ENCODE results near the gene TFF2.
A peak's percentile ranks its signal among the peaks of the same experiment; 100 is the strongest.

TFF2 gene

DNA sequence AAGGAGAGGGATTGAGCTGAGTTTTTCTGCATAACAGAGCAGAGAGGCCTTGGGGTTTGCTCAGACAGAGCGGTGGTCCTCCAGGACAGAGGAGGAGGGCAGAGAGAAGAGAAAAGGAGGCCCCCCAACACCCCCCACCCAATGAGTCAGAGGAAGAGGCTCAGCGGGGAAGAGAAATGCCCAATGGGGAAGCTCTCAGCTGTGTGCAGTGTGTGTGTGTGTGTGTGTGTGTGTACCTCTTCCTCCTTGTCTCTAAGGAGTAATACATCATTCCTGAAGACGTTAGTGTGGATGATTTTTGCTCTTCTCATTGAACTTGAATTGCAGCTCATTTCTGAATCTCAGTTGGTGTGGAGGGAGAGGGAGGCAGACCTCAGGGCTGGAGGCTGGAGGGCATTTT, 36.4 kb upstream of the TFF2 start:
- Histone ChIP-seq H3K4me3 (ENCODE audit: low read depth in 1 of 2, low read length in 1 of 2) (peak overlapping the region in 1 of 2 experiments; percentile 41), H3K9me3 (no peaks in the 10 kb centered on the region), H3K4me1 (ENCODE audit: control insufficient read depth in 1 of 2, insufficient read depth in 1 of 2, low read depth in 1 of 2, low read length in 1 of 2) (peaks cover 20 to 51% of the 10 kb centered on the region in 2 experiments), H3K27me3 (no peaks in the 10 kb centered on the region), H3K36me3 (no peaks in the 10 kb centered on the region), H3K27ac (no peak overlapping the region)
- TF ChIP-seq, protein P1, sequence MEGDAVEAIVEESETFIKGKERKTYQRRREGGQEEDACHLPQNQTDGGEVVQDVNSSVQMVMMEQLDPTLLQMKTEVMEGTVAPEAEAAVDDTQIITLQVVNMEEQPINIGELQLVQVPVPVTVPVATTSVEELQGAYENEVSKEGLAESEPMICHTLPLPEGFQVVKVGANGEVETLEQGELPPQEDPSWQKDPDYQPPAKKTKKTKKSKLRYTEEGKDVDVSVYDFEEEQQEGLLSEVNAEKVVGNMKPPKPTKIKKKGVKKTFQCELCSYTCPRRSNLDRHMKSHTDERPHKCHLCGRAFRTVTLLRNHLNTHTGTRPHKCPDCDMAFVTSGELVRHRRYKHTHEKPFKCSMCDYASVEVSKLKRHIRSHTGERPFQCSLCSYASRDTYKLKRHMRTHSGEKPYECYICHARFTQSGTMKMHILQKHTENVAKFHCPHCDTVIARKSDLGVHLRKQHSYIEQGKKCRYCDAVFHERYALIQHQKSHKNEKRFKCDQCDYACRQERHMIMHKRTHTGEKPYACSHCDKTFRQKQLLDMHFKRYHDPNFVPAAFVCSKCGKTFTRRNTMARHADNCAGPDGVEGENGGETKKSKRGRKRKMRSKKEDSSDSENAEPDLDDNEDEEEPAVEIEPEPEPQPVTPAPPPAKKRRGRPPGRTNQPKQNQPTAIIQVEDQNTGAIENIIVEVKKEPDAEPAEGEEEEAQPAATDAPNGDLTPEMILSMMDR (IDR thresholded peaks at IDR 0.05): no peak

DNA sequence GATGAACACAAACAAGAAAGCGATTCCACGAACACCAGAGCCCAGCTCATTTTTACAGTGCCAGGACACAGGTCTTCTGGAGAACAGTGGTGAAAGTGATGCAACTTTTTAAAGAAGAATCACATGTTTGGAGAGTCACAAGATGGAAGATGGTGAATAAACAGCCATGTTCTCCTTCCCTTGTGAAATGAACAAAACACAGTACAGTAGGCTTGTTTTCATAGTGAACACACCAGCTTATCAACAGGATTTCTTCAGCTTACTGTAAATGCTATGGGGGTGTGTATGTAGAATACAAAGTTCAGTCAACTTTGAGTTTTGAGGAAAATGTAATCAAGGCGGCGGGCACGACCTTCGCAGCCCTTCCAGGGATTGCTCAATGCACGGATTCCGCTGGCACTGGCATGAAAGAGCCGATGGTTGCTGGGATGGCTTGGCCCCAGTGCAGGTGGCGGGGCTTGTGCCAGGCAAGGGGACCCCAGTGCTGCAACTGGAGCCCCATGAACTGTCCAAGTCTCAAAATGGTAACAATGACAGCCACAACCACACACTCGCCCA, 35.3 kb upstream of the TFF2 start:
- TF ChIP-seq, protein P1 (IDR thresholded peaks at IDR 0.05): no peak
- H3K36me3 ChIP-seq: no peaks in the 10 kb centered on the region
- H3K4me1 ChIP-seq (ENCODE audit: control insufficient read depth in 1 of 2, insufficient read depth in 1 of 2, low read depth in 1 of 2, low read length in 1 of 2): peaks cover 20 to 52% of the 10 kb centered on the region in 2 experiments
- H3K27ac ChIP-seq: peak overlapping the region; percentile 67
- no peaks in the 10 kb centered on the region for H3K27me3 ChIP-seq
- H3K9me3 ChIP-seq: no peaks in the 10 kb centered on the region
- H3K4me3 ChIP-seq (ENCODE audit: low read depth in 1 of 2, low read length in 1 of 2): no peak overlapping the region

DNA sequence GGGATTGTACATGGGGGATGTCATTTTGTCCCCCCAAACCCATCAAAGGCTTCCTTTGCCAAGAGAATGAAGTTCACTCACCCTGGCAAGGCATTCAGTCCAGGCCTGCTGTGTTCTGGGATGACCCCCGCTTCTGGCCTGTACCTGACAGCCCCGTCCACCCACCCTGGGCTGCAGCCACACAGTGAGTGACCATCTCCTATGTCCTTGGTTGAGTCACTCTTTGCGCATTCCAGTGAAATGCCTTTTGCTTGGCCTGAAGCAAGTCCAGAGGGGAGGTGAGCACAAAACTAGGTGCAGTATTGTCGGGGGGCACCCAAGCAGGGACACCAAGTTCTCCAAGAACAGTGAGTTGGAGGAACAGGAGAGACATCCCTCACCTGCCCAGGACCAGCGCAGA, 34.8 kb upstream of the TFF2 start:
- H3K27ac ChIP-seq: peak overlapping the region; percentile 67
- peaks cover 20 to 52% of the 10 kb centered on the region in 2 experiments for H3K4me1 ChIP-seq (ENCODE audit: control insufficient read depth in 1 of 2, insufficient read depth in 1 of 2, low read depth in 1 of 2, low read length in 1 of 2)
- no peaks in the 10 kb centered on the region for H3K9me3 ChIP-seq
- H3K36me3 ChIP-seq: no peaks in the 10 kb centered on the region
- H3K4me3 ChIP-seq (ENCODE audit: low read depth in 1 of 2, low read length in 1 of 2): no peak overlapping the region
- H3K27me3 ChIP-seq: no peaks in the 10 kb centered on the region
- TF ChIP-seq, protein P1 (IDR thresholded peaks at IDR 0.05): no peak

DNA sequence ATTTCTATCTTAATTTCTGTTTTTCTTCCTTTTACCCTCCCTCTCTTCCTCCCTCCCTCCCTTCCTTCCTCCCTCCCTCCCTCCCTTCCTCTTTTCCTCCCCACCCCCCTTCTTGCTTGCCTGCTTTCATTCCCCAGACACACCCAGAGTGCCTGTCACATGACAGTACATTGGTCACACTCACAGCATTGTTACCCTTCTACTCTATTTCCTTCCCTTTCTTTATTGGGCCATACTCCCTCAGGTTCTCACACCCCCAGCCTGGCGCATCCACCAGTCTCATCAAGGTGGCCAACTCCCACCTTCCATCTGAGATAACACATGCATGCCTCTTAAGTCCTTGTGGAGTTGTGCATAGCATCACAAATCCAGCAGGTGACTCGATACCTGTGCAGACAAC, 34.2 kb upstream of the TFF2 start:
- no peaks in the 10 kb centered on the region for H3K27me3 ChIP-seq
- H3K4me3 ChIP-seq (ENCODE audit: low read depth in 1 of 2, low read length in 1 of 2): no peak overlapping the region
- TF ChIP-seq, protein P1 (IDR thresholded peaks at IDR 0.05): no peak
- H3K36me3 ChIP-seq: no peaks in the 10 kb centered on the region
- H3K4me1 ChIP-seq (ENCODE audit: control insufficient read depth in 1 of 2, insufficient read depth in 1 of 2, low read depth in 1 of 2, low read length in 1 of 2): peaks cover 20 to 52% of the 10 kb centered on the region in 2 experiments
- H3K9me3 ChIP-seq: no peaks in the 10 kb centered on the region
- peak overlapping the region; percentile 67 for H3K27ac ChIP-seq

DNA sequence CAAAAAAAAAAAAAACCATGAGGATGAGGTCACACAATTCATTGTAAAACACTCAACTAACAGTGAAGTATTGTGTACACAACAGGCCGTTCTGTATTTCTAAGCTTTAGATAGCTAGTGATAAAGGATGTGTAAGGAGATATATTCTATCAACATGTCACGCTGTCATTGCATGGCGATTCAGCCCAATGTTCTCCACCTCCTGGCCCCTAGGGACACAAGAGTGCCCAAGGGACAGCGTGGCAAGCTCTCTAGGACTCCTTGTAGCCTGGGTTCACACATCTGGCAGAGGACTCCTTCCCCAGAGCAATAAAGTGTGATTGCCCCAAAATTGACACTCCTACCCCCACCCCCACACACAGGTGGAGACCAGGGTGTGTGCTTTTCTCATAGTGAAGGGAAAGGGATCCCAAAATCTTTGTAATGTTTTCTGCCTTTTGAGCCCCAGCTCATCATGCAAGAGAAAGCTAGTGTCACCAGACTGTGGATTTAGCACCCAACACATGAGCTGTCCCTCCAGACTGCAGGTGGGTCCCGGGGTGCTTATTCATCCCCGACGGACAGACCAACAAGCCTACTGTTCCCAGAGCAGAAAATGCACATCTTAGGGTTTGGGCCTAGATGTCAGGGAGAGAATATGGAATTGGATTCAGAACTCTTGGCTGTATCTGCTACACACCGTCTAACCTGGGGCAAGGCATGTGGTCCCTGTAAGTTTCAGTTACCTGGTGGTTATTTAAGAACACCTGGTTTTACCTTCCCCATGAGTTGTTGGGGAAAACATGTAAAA, 33.6 kb upstream of the TFF2 start:
- no peaks in the 10 kb centered on the region for H3K36me3 ChIP-seq
- no peak overlapping the region for H3K4me3 ChIP-seq (ENCODE audit: low read depth in 1 of 2, low read length in 1 of 2)
- peaks cover 20 to 52% of the 10 kb centered on the region in 2 experiments for H3K4me1 ChIP-seq (ENCODE audit: control insufficient read depth in 1 of 2, insufficient read depth in 1 of 2, low read depth in 1 of 2, low read length in 1 of 2)
- H3K27me3 ChIP-seq: no peaks in the 10 kb centered on the region
- TF ChIP-seq, protein P1 (IDR thresholded peaks at IDR 0.05): no peak
- peak overlapping the region; percentile 67 for H3K27ac ChIP-seq
- no peaks in the 10 kb centered on the region for H3K9me3 ChIP-seq
